Natural killer cell (primary cell): ENCODE results near the gene ZNF341. TPM values are rescaled to one million over a fixed set of nuclear protein-coding genes. Genes with fewer than 3 reads are reported as not detected.

Experiments
- ATAC-seq, 3 donors: fragments of 150-1000 bp in 2 of 3; fragments of 200-7000 bp in 1 of 3; cut with Tn5 transposase; 1 replicate in 1 of 3; 2 replicates in 2 of 3; pipeline ENCODE4 v1.10.0; 2021; ENCODE audit warnings: mild to moderate bottlenecking in 2 of 3, moderate library complexity in 2 of 3
- DNase-seq, 2 donors: peaks; one replicate each; pipeline versions ENCODE4 v3.0.0 to v3.0.0-alpha.2; 2013 to 2021; ENCODE audit warnings: mixed read lengths in 1 of 2
- H3K27ac ChIP-seq: one replicate; pipeline ENCODE4 v1.5.1; 2013; ENCODE audit warnings: mild to moderate bottlenecking, low read length
- H3K27me3 ChIP-seq: one replicate; pipeline ENCODE4 v1.6.1; 2013; ENCODE audit warnings: low read length; ENCODE audit not compliant: control insufficient read depth, insufficient read depth
- H3K36me3 ChIP-seq: one replicate; pipeline ENCODE4 v1.6.1; 2013; ENCODE audit warnings: low read length; ENCODE audit not compliant: control insufficient read depth, insufficient read depth
- H3K4me1 ChIP-seq: one replicate; pipeline ENCODE4 v1.6.1; 2013; ENCODE audit warnings: low read length; ENCODE audit not compliant: control insufficient read depth, insufficient read depth
- H3K4me3 ChIP-seq: one replicate; pipeline ENCODE4 v1.5.1; 2013; ENCODE audit warnings: low read length
- H3K9me3 ChIP-seq: one replicate; pipeline ENCODE4 v1.6.1; 2013; ENCODE audit warnings: low read length; ENCODE audit not compliant: control insufficient read depth, insufficient read depth
- H3K27ac Mint-ChIP-seq, 2 donors: one replicate each; pipeline ENCODE4 v1.8.0; 2022; ENCODE audit warnings: mild to moderate bottlenecking in 2 of 2, mixed read lengths in 2 of 2, moderate library complexity in 1 of 2
- H3K27me3 Mint-ChIP-seq, 2 donors: one replicate each; pipeline ENCODE4 v1.8.0; 2022; ENCODE audit warnings: low read depth in 2 of 2, mixed read lengths in 2 of 2
- H3K36me3 Mint-ChIP-seq: one replicate; pipeline ENCODE4 v1.8.0; 2022; ENCODE audit warnings: mixed read lengths
- H3K4me1 Mint-ChIP-seq, 2 donors: one replicate each; pipeline ENCODE4 v1.8.0; 2022; ENCODE audit warnings: mixed read lengths in 2 of 2
- H3K4me3 Mint-ChIP-seq: one replicate; pipeline ENCODE4 v1.8.0; 2022; ENCODE audit warnings: mild to moderate bottlenecking, moderate library complexity, mixed read lengths
- H3K9me3 Mint-ChIP-seq, 2 donors: one replicate each; pipeline ENCODE4 v1.8.0; 2022; ENCODE audit warnings: mixed read lengths in 2 of 2
- CTCF ChIP-seq: fragments of 200-600 bp; IDR thresholded peaks from one replicate; pipeline ENCODE4 v1.8.0; 2022; ENCODE audit warnings: antibody characterized with exemption
- WGBS: methylation state at CpG from one replicate; pipeline ENCODE4 v1.1.7; 2013; ENCODE audit warnings: missing lambda C conversion rate; ENCODE audit not compliant: insufficient coverage; 5-methylcytosine and 5-hydroxymethylcytosine counted together
- intact Hi-C: fragments of 100-400 bp; cut with micrococcal nuclease; formaldehyde crosslinking; loops from one replicate; pipeline ENCODE4 v1.14.2; 2022
- total RNA-seq, 4 donors: library from RNA; stranded (reverse); fragments of 120-200 nt in 1 of 4; gene quantifications; one replicate each; pipeline versions ENCODE4 v1.2.3 to v1.2.4, GENCODE V29; 2013 to 2022

The ZNF341 gene
- total RNA-seq, 3 donors from 2014 or later (not counting 1 experiment from before 2014, with no cell fraction given) = 3.6 to 5.1 (median 4.3) TPM

DNA sequence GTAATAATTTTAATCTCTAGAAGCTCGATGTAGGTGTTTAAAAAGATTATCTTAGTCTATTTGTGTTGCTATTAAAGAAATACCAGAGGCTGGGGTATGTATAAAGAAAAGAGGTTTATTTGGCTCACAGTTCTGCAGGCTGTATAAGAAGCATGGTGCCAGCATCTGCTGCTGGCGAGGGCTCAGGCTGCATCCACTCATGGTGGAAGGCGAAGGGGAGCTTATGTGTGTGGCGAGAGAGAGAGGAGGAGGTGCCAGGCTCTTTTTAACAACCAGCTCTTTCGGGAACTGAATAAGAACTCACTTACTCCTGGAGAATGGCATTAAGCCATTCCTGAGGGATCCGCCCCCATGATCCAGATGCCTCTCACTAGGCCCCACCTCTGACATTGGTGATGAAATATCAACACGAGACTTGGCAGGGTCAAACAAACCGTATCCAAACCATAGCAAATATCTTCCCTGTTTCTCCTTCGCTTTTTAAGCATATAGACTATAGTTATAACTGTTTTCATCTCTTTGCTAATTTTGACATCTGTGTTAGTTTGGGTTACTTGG, 103.9 kb downstream of the ZNF341 start:
- H3K4me3 ChIP-seq = no peak overlapping the region
- peaks cover 3% of the 10 kb centered on the region for H3K36me3 ChIP-seq
- H3K9me3 ChIP-seq = no peaks in the 10 kb centered on the region
- Mint-ChIP-seq H3K27ac (peak overlapping the region in 1 of 2 donors; percentile 2), H3K9me3 (no peaks in the 10 kb centered on the region), H3K4me3 (no peak overlapping the region), H3K36me3 (peaks cover 6% of the 10 kb centered on the region), H3K4me1 (peaks cover 67 to 70% of the 10 kb centered on the region in 2 donors), H3K27me3 (no peaks in the 10 kb centered on the region)
- ATAC-seq (no peak), DNase-seq (no peak)
- intact Hi-C loops = no loop called here
- no peak for TF ChIP-seq CTCF
- 98% methylated on average over 8 of the region's 9 CpGs for WGBS
- peaks cover 29% of the 10 kb centered on the region for H3K4me1 ChIP-seq
- no peaks in the 10 kb centered on the region for H3K27me3 ChIP-seq
- no peak overlapping the region for H3K27ac ChIP-seq

DNA sequence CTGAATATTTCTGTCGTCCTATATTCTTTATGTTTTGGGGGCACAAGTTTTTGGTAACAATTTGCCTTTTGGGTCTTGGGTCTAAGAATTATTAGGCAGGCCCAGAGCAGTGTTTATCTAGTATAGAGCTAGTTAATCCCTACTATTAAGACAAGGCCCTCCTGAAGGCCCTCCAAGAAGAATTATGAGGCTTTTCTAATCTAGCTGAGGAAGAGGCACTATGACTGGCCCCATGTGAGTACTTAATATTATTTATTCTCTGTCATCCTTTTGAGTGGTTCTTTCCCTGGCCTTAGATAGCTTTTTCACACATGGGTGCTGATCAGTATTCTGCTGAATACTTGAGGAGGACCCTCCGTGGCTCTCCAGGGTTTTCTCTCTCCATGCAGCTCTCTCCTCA, 104.5 kb downstream of the ZNF341 start:
- peaks cover 6% of the 10 kb centered on the region for H3K36me3 Mint-ChIP-seq
- no peak for TF ChIP-seq CTCF
- 94% methylated on average over 2 of the region's 2 CpGs for WGBS
- intact Hi-C loops = no loop called here
- ATAC-seq (no peak), DNase-seq (no peak)
- no peaks in the 10 kb centered on the region for H3K9me3 ChIP-seq
- peak overlapping the region in 1 of 2 donors; percentile 2 for H3K27ac Mint-ChIP-seq
- H3K4me3 Mint-ChIP-seq = no peak overlapping the region
- H3K27me3 Mint-ChIP-seq = no peaks in the 10 kb centered on the region
- no peak overlapping the region for H3K4me3 ChIP-seq
- peaks cover 3% of the 10 kb centered on the region for H3K36me3 ChIP-seq
- H3K9me3 Mint-ChIP-seq = no peaks in the 10 kb centered on the region
- peaks cover 29% of the 10 kb centered on the region for H3K4me1 ChIP-seq
- H3K4me1 Mint-ChIP-seq = peaks cover 73 to 76% of the 10 kb centered on the region in 2 donors
- no peaks in the 10 kb centered on the region for H3K27me3 ChIP-seq
- H3K27ac ChIP-seq = no peak overlapping the region

DNA sequence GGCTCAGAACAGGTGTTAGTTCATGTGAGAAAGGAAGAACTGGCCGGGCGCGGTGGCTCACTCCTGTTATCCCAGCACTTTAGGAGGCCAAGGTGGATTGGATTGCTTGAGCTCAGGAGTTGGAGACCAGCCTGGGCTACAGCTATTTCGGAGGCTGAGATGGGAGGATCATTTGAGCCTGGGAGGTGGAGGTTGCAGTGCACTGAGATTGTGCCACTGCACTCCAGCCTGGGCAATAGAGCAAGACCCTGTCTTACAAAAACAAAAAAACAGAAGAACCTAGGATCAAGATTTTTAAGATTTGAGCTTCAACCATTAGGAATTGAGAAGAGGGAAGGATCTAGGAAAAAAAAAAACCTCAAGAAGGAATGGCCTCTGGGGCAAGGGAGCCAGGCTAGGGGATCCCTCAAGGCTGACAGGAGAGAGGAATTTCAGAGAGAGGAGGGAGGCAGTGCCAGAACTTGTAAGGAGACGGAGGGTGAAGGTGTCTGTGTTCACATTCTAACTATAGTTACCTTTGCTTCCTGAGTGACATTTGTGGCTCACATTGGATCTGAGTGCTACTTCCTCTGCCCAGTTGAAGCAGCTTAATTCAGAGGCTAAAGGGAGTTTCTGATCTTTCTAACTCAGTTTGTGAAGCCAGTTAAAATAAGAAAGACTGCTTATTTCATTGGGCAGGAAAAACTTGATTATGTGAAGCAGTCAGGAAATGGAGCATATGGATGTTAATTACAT, 105.5 kb downstream of the ZNF341 start:
- Mint-ChIP-seq H3K27ac (peak overlapping the region; percentile 32 to 68), H3K4me3 (no peak overlapping the region), H3K27me3 (no peaks in the 10 kb centered on the region), H3K9me3 (no peaks in the 10 kb centered on the region), H3K4me1 (peaks cover 76 to 78% of the 10 kb centered on the region in 2 donors), H3K36me3 (peaks cover 6% of the 10 kb centered on the region)
- no peak overlapping the region for H3K4me3 ChIP-seq
- H3K9me3 ChIP-seq = no peaks in the 10 kb centered on the region
- H3K27ac ChIP-seq = no peak overlapping the region
- TF ChIP-seq CTCF = no peak
- DNase-seq (no peak), ATAC-seq (peak; percentile 46 to 67 (median 62))
- 80% methylated on average over 5 of the region's 5 CpGs for WGBS
- intact Hi-C loops = no loop called here
- H3K4me1 ChIP-seq = peaks cover 35% of the 10 kb centered on the region
- no peaks in the 10 kb centered on the region for H3K27me3 ChIP-seq
- H3K36me3 ChIP-seq = peaks cover 3% of the 10 kb centered on the region
